Body of pancreas (tissue), 4 donors: ENCODE measurements around the gene LDHD. TPM values are rescaled to one million over a fixed set of nuclear protein-coding genes. Genes with fewer than 3 reads are reported as not detected.

Experiments used
- ATAC-seq: fragments of 150-250 bp; one replicate; pipeline ENCODE4 v1.9.1; 2016
- DNase-seq, 4 donors: peaks; one replicate each; pipeline ENCODE4 v3.0.0-alpha.2; 2019
- H3K27ac ChIP-seq, 4 donors: fragments of 200-600 bp; sonication (generic); 1 replicate in 3 of 4; 2 replicates in 1 of 4; pipeline versions ENCODE4 v1.5.1 to v1.6.1; 2016 to 2019; ENCODE audit warnings: mild to moderate bottlenecking in 1 of 4, mixed read lengths in 1 of 4, moderate library complexity in 1 of 4
- H3K27me3 ChIP-seq, 2 donors: fragments of 200-600 bp; sonication (generic); one replicate each; pipeline ENCODE4 v1.6.0; 2016; ENCODE audit warnings: mild to moderate bottlenecking in 1 of 2
- H3K36me3 ChIP-seq, 2 donors: fragments of 200-600 bp; sonication (generic); replicated peaks in 1 of 2; 2 replicates each; pipeline ENCODE4 v1.5.1; 2016; ENCODE audit warnings: low read depth in 2 of 2; ENCODE audit not compliant: insufficient read depth in 1 of 2
- H3K4me1 ChIP-seq: fragments of 200-600 bp; sonication (generic); one replicate; pipeline ENCODE4 v1.6.0; 2016
- H3K4me3 ChIP-seq, 2 donors: fragments of 200-600 bp; sonication (generic); 1 replicate in 1 of 2; 2 replicates in 1 of 2; pipeline ENCODE4 v1.5.1; 2016 to 2019
- H3K9me3 ChIP-seq, 3 donors: fragments of 200-600 bp; sonication (generic); 1 replicate in 2 of 3; 2 replicates in 1 of 3; pipeline ENCODE4 v1.5.1; 2016
- CTCF ChIP-seq, 7 experiments: fragments of 450-650 bp in 4 of 7; fragments of 200-600 bp in 3 of 7; sonication (generic) in 3 of 7; IDR thresholded peaks; one replicate each; pipeline ENCODE4 v1.5.1; 2016 to 2019; ENCODE audit warnings: antibody characterized with exemption in 7 of 7
- POLR2A ChIP-seq, 3 donors: fragments of 450-650 bp; IDR thresholded peaks; one replicate each; pipeline ENCODE4 v1.6.1; 2016; ENCODE audit warnings: antibody characterized with exemption in 3 of 3, mild to moderate bottlenecking in 2 of 3
- WGBS, 2 donors: methylation state at CpG; one replicate each; pipeline ENCODE4 v1.1.5; 2017; 5-methylcytosine and 5-hydroxymethylcytosine counted together
- intact Hi-C: fragments of 100-400 bp; cut with DNase I; formaldehyde crosslinking; loops from one replicate; pipeline ENCODE4 v1.15.1; 2023
- total RNA-seq, 2 donors: library from RNA; depleted of rRNA; stranded (reverse); fragments of >200 nt; gene quantifications; one replicate each; pipeline ENCODE4 v1.1.0, GENCODE V29; 2016

Gene LDHD
- total RNA-seq, 2 donors from 2014 or later: 27.7 to 28.3 TPM

- Histone ChIP-seq H3K36me3 (no peaks in the 10 kb centered on the region), H3K4me3 (no peak overlapping the region), H3K27ac (no peak overlapping the region), H3K9me3 (no peaks in the 10 kb centered on the region), H3K27me3 (no peaks in the 10 kb centered on the region), H3K4me1 (peaks cover under 1% of the 10 kb centered on the region)
- DNase-seq (no peak), ATAC-seq (no peak)
- TF ChIP-seq CTCF (IDR thresholded peaks at IDR 0.05) (no peak), POLR2A (IDR thresholded peaks at IDR 0.05) (no peak)
- intact Hi-C loops: no loop called here
- WGBS, 2 donors: 72 to 78% methylated on average over 3 to 10 of the region's 10 CpGs
Observed at GRCh38 chr16:75087375-75087979, 29.1 kb downstream of the LDHD start.

- WGBS, 2 donors: 91 to 95% methylated on average over 10 of the region's 10 CpGs
- DNase-seq: no peak
- H3K27ac ChIP-seq: no peak overlapping the region
- no peak for TF ChIP-seq POLR2A (IDR thresholded peaks at IDR 0.05)
- ATAC-seq: no peak
- intact Hi-C loops: no loop called here
- H3K27me3 ChIP-seq: no peaks in the 10 kb centered on the region
- H3K4me3 ChIP-seq: no peak overlapping the region
- H3K4me1 ChIP-seq: no peaks in the 10 kb centered on the region
- no peaks in the 10 kb centered on the region for H3K36me3 ChIP-seq
- H3K9me3 ChIP-seq: no peaks in the 10 kb centered on the region
Observed at GRCh38 chr16:75086688-75087374, 29.7 kb downstream of the LDHD start.

GRCh38 chr16:75086281-75086680 lies 30.3 kb downstream of the LDHD start:
- WGBS, 2 donors: 91 to 100% methylated on average over 1 of the region's 1 CpG
- no peaks in the 10 kb centered on the region for H3K9me3 ChIP-seq
- TF ChIP-seq POLR2A (IDR thresholded peaks at IDR 0.05) (no peak), CTCF (IDR thresholded peaks at IDR 0.05) (no peak)
- DNase-seq (no peak), ATAC-seq (no peak)
- H3K4me1 ChIP-seq: no peaks in the 10 kb centered on the region
- intact Hi-C loops: no loop called here
- H3K27ac ChIP-seq: no peak overlapping the region
- H3K36me3 ChIP-seq: no peaks in the 10 kb centered on the region
- H3K27me3 ChIP-seq: no peaks in the 10 kb centered on the region
- no peak overlapping the region for H3K4me3 ChIP-seq

GRCh38 chr16:75085556-75085955 lies 31.0 kb downstream of the LDHD start:
- intact Hi-C loops: no loop called here
- Histone ChIP-seq H3K4me3 (no peak overlapping the region), H3K4me1 (no peaks in the 10 kb centered on the region), H3K27ac (no peak overlapping the region), H3K36me3 (no peaks in the 10 kb centered on the region), H3K9me3 (no peaks in the 10 kb centered on the region), H3K27me3 (no peaks in the 10 kb centered on the region)
- TF ChIP-seq POLR2A (IDR thresholded peaks at IDR 0.05) (no peak), CTCF (IDR thresholded peaks at IDR 0.05) (no peak)
- WGBS, 2 donors: 90% methylated on average over 4 of the region's 4 CpGs
- DNase-seq (no peak), ATAC-seq (no peak)

- H3K27ac ChIP-seq: no peak overlapping the region
- WGBS, 2 donors: 89 to 90% methylated on average over 5 of the region's 5 CpGs
- no peaks in the 10 kb centered on the region for H3K36me3 ChIP-seq
- ATAC-seq (no peak), DNase-seq (no peak)
- no peaks in the 10 kb centered on the region for H3K4me1 ChIP-seq
- H3K9me3 ChIP-seq: no peaks in the 10 kb centered on the region
- TF ChIP-seq CTCF (IDR thresholded peaks at IDR 0.05): no peak
- no peak for TF ChIP-seq POLR2A (IDR thresholded peaks at IDR 0.05)
- intact Hi-C loops: no loop called here
- H3K4me3 ChIP-seq: no peak overlapping the region
- no peaks in the 10 kb centered on the region for H3K27me3 ChIP-seq
Observed at GRCh38 chr16:75083813-75084212, 32.8 kb downstream of the LDHD start.
